Endothelial cell of umbilical vein (primary cell): ENCODE measurements around the gene E2F4. TPM values are rescaled to one million over a fixed set of nuclear protein-coding genes. Genes with fewer than 3 reads are reported as not detected.

Experiments
- BruUV-seq: library from RNA; stranded (reverse); fragments of 400-500 nt; replicated peaks from 2 replicates; lab custom pipeline; 2021; lab: Mats Ljungman, UMichigan
- CTCF ChIA-PET: fragments of 300-600, 350-600 bp; sonication (Branson Sonifier 250); formaldehyde crosslinking; loops from one replicate; lab custom pipeline; 2021; ENCODE audit warnings: antibody characterized with exemption, inconsistent platforms; lab: Charles Lee
- POLR2A ChIA-PET: fragments of 300-600, 350-600 bp; sonication (Branson Sonifier 250); formaldehyde crosslinking; loops from one replicate; lab custom pipeline; 2021; ENCODE audit warnings: antibody characterized with exemption, inconsistent platforms; lab: Charles Lee
- DNase-seq: peaks from one replicate; pipeline ENCODE4 v3.0.0-alpha.2; 2011; ENCODE audit warnings: low read depth, low spot score
- FAIRE-seq: peaks from 2 replicates; lab custom pipeline; 2011; peaks lifted over from hg19 to GRCh38; lab: Jason Lieb, UNC
- H2AFZ ChIP-seq: 2 replicates; pipeline ENCODE4 v1.6.0; 2012; ENCODE audit warnings: low read depth, low read length, control low read depth, inconsistent platforms
- H3K27ac ChIP-seq: 2 replicates; pipeline ENCODE4 v1.5.1; 2011; ENCODE audit warnings: low read depth, mild to moderate bottlenecking, control low read depth, low read length, moderate library complexity; ENCODE audit not compliant: insufficient read depth
- H3K27me3 ChIP-seq, 2 experiments: 2 replicates each; pipeline versions ENCODE4 v1.6.0 to v1.6.1; 2011; ENCODE audit warnings: low read length in 2 of 2, mixed read lengths in 1 of 2; ENCODE audit not compliant: control insufficient read depth in 2 of 2, insufficient read depth in 2 of 2
- H3K36me3 ChIP-seq, 2 experiments: 2 replicates in 1 of 2; 3 replicates in 1 of 2; pipeline ENCODE4 v1.5.1; 2011; ENCODE audit warnings: low read length in 2 of 2, mild to moderate bottlenecking in 1 of 2, moderate library complexity in 1 of 2; ENCODE audit not compliant: control insufficient read depth in 2 of 2, insufficient read depth in 2 of 2; ENCODE audit errors: extremely low read depth in 1 of 2
- H3K4me1 ChIP-seq: 3 replicates; pipeline ENCODE4 v1.5.1; 2011; ENCODE audit warnings: mild to moderate bottlenecking, low read length; ENCODE audit not compliant: control insufficient read depth, insufficient read depth; ENCODE audit errors: extremely low read depth
- H3K4me2 ChIP-seq: 2 replicates; pipeline ENCODE4 v1.6.1; 2011; ENCODE audit warnings: low read length, control low read depth, mixed read lengths; ENCODE audit not compliant: insufficient read depth
- H3K4me3 ChIP-seq, 3 experiments: fragments of 200-600 bp in 1 of 3; sonication (generic), shearing (Covaris generic) in 1 of 3; replicated peaks in 1 of 3; 2 replicates each; pipeline ENCODE4 v1.5.1; 2011 to 2016; ENCODE audit warnings: control low read depth in 3 of 3, low read length in 3 of 3, mild to moderate bottlenecking in 2 of 3, inconsistent platforms in 1 of 3, low read depth in 1 of 3, moderate library complexity in 1 of 3; ENCODE audit not compliant: insufficient read depth in 1 of 3
- H3K79me2 ChIP-seq: 2 replicates; pipeline ENCODE4 v1.6.0; 2012; ENCODE audit warnings: low read length, inconsistent platforms; ENCODE audit not compliant: control insufficient read depth, insufficient read depth
- H3K9ac ChIP-seq: replicated peaks from 2 replicates; pipeline ENCODE3; 2011; ENCODE audit warnings: low read length, control low read depth; ENCODE audit not compliant: insufficient read depth; ENCODE audit errors: extremely low read depth
- H3K9me1 ChIP-seq: replicated peaks from 3 replicates; pipeline ENCODE4 v1.6.0; 2011; ENCODE audit warnings: mild to moderate bottlenecking, low read length; ENCODE audit not compliant: control insufficient read depth, insufficient read depth; ENCODE audit errors: extremely low read depth
- H3K9me3 ChIP-seq: replicated peaks from 2 replicates; pipeline ENCODE4 v1.5.1; 2012; ENCODE audit warnings: low read length, inconsistent platforms; ENCODE audit not compliant: control insufficient read depth, insufficient read depth
- H4K20me1 ChIP-seq: replicated peaks from 2 replicates; pipeline ENCODE3; 2011; ENCODE audit warnings: mild to moderate bottlenecking, low read length; ENCODE audit not compliant: control insufficient read depth, insufficient read depth; ENCODE audit errors: extremely low read depth
- CTCF ChIP-seq, 2 donors: IDR thresholded peaks; 1 replicate in 1 of 2; 2 replicates in 1 of 2; pipeline ENCODE4 v1.5.1; 2011; ENCODE audit warnings: low read length in 2 of 2, mild to moderate bottlenecking in 2 of 2, moderate library complexity in 2 of 2, control low read depth in 1 of 2, inconsistent platforms in 1 of 2, low read depth in 1 of 2; ENCODE audit not compliant: insufficient read depth in 1 of 2; ENCODE audit errors: extremely low read depth in 1 of 2
- EZH2 ChIP-seq: IDR thresholded peaks from 2 replicates; pipeline ENCODE4 v1.6.1; 2012; ENCODE audit warnings: borderline replicate concordance, low read depth, mild to moderate bottlenecking, moderate library complexity, low read length, inconsistent platforms; ENCODE audit not compliant: severe bottlenecking
- FOS ChIP-seq: IDR thresholded peaks from 2 replicates; pipeline ENCODE4 v1.6.1; 2011; ENCODE audit warnings: mild to moderate bottlenecking, low read length, moderate library complexity, borderline replicate concordance; ENCODE audit not compliant: insufficient read depth
- GATA2 ChIP-seq: IDR thresholded peaks from 2 replicates; pipeline ENCODE4 v1.7.0; 2011; ENCODE audit warnings: low read depth, mild to moderate bottlenecking, moderate library complexity, mixed read lengths, low read length; ENCODE audit not compliant: insufficient read length, insufficient read depth
- JUN ChIP-seq: IDR thresholded peaks from 2 replicates; pipeline ENCODE4 v1.6.1; 2011; ENCODE audit warnings: borderline replicate concordance, low read depth; ENCODE audit not compliant: insufficient read length, insufficient read depth
- MAX ChIP-seq: IDR thresholded peaks from 2 replicates; pipeline ENCODE4 v1.6.1; 2011; ENCODE audit not compliant: insufficient read depth, insufficient read length
- MYC ChIP-seq: IDR thresholded peaks from one replicate; pipeline ENCODE4 v1.6.1; 2011; ENCODE audit warnings: mild to moderate bottlenecking, low read depth, low read length
- POLR2A ChIP-seq: IDR thresholded peaks from 2 replicates; pipeline ENCODE4 v1.6.1; 2012; ENCODE audit warnings: low read depth, mild to moderate bottlenecking, control low read depth, low read length
- POLR2AphosphoS5 ChIP-seq: IDR thresholded peaks from 2 replicates; pipeline ENCODE4 v1.6.1; 2012; ENCODE audit warnings: low read depth, mild to moderate bottlenecking, control low read depth, low read length, moderate library complexity; ENCODE audit not compliant: insufficient read depth
- dilution Hi-C: fragments of 300-500 bp; cut with MboI; formaldehyde crosslinking; loops from one replicate; pipeline ENCODE4 v1.15.0; 2019; ENCODE audit warnings: low sequenced_read_pairs; ENCODE audit not compliant: extremely low pct_ligation_motif_present
- intact Hi-C: fragments of 100-400 bp; cut with micrococcal nuclease; formaldehyde crosslinking; loops from one replicate; pipeline ENCODE4 v1.10.0; 2022
- polyA plus RNA-seq, 4 experiments: library from polyadenylated mRNA; depleted of rRNA in 3 of 4; stranded (reverse) in 3 of 4; unstranded in 1 of 4; fragments of >200 nt; gene quantifications; 2 replicates each; pipeline versions ENCODE4 v1.2.1 to v1.2.3, GENCODE V29; 2011 to 2012; ENCODE audit warnings: missing spikeins in 1 of 4
- total RNA-seq: library from RNA; stranded (reverse); gene quantifications from 2 replicates; pipeline ENCODE4 v1.2.3, GENCODE V29; 2021

The E2F4 gene
- total and polyA plus RNA-seq, 2 donors (not counting 3 experiments of a cell fraction or from before 2014, with no cell fraction given) = 112 to 168 TPM

- H3K4me3 ChIP-seq = no peak overlapping the region
- dilution Hi-C loops (no loop called here), intact Hi-C loops (no loop called here)
- H3K79me2 ChIP-seq = peaks cover 32% of the 10 kb centered on the region
- H3K4me1 ChIP-seq = peaks cover 25% of the 10 kb centered on the region
- DNase-seq = no peak
- FAIRE-seq = no peak
- no peak overlapping the region for H3K9ac ChIP-seq
- no TSS peak for BruUV-seq
- no peak overlapping the region for H3K4me2 ChIP-seq
- no peak for TF ChIP-seq CTCF (IDR thresholded peaks at IDR 0.05; ENCODE audit: extremely low read depth in 1 of 2, insufficient read depth in 1 of 2, low read depth in 1 of 2, low read length in 2 of 2)
- no peak for TF ChIP-seq FOS
- TF ChIP-seq EZH2 = no peak
- TF ChIP-seq MAX = no peak
- no peak for TF ChIP-seq GATA2
- TF ChIP-seq POLR2AphosphoS5 = no peak
- no peak for TF ChIP-seq POLR2A
- no peak for TF ChIP-seq JUN
- TF ChIP-seq MYC = no peak
- no peaks in the 10 kb centered on the region for H4K20me1 ChIP-seq
- H2AFZ ChIP-seq = no peak overlapping the region
- H3K9me1 ChIP-seq = no peaks in the 10 kb centered on the region
- ChIA-PET CTCF (interaction anchor here (2.3 kb wide), 1 partner anchor 10 kb away, joined by 7 read pairs; the partner anchor contains the start of gene FHOD1), POLR2A (no interaction called here)
- H3K27ac ChIP-seq = no peak overlapping the region
- no peaks in the 10 kb centered on the region for H3K9me3 ChIP-seq
- peaks cover 11 to 58% of the 10 kb centered on the region in 2 experiments for H3K36me3 ChIP-seq
- no peaks in the 10 kb centered on the region for H3K27me3 ChIP-seq
These were observed 46.3 kb downstream of the E2F4 start for GRCh38 chr16:67238278-67238575.
